Smooth muscle cell (in vitro differentiated cells): ENCODE results near the gene RCOR2. TPM values are rescaled to one million over a fixed set of nuclear protein-coding genes. Genes with fewer than 3 reads are reported as not detected.

ENCODE experiments used
- DNase-seq: peaks from one replicate; lab custom pipeline; 2025; ENCODE audit not compliant: unreplicated experiment; lab: John Stamatoyannopoulos, UW
- H2AFZ ChIP-seq: fragments of 200-600 bp; sonication (generic); 2 replicates; pipeline ENCODE4 v1.6.0; 2016; ENCODE audit warnings: antibody characterized with exemption, low read depth, mild to moderate bottlenecking
- H3F3A ChIP-seq: fragments of 200-600 bp; sonication (generic); 2 replicates; pipeline ENCODE4 v1.6.0; 2017; ENCODE audit warnings: antibody characterized with exemption, low read depth
- H3K27ac ChIP-seq: fragments of 200-600 bp; sonication (generic); 2 replicates; pipeline ENCODE4 v1.5.1; 2016; ENCODE audit warnings: low read depth, mild to moderate bottlenecking
- H3K27me3 ChIP-seq: fragments of 200-600 bp; sonication (generic); 2 replicates; pipeline ENCODE4 v1.6.1; 2016; ENCODE audit warnings: low read depth, mild to moderate bottlenecking
- H3K36me3 ChIP-seq: fragments of 200-600 bp; sonication (generic); 2 replicates; pipeline ENCODE4 v1.5.1; 2016; ENCODE audit warnings: low read depth
- H3K4me1 ChIP-seq: fragments of 200-600 bp; sonication (generic); 2 replicates; pipeline ENCODE4 v1.5.1; 2016; ENCODE audit warnings: low read depth
- H3K4me2 ChIP-seq: fragments of 200-600 bp; sonication (generic); 2 replicates; pipeline ENCODE4 v1.6.0; 2016; ENCODE audit warnings: mild to moderate bottlenecking
- H3K4me3 ChIP-seq: fragments of 200-600 bp; sonication (generic); 2 replicates; pipeline ENCODE4 v1.5.1; 2016; ENCODE audit warnings: mild to moderate bottlenecking
- H3K79me2 ChIP-seq: fragments of 200-600 bp; sonication (generic); 2 replicates; pipeline ENCODE4 v1.6.0; 2016; ENCODE audit warnings: low read depth, mild to moderate bottlenecking
- H3K9ac ChIP-seq: fragments of 200-600 bp; sonication (generic); 2 replicates; pipeline ENCODE4 v1.6.0; 2016; ENCODE audit warnings: low read depth
- H3K9me3 ChIP-seq: fragments of 200-600 bp; sonication (generic); replicated peaks from 2 replicates; pipeline ENCODE4 v1.5.1; 2016; ENCODE audit warnings: low read depth
- H4K20me1 ChIP-seq: fragments of 200-600 bp; sonication (generic); 2 replicates; pipeline ENCODE4 v1.6.0; 2016; ENCODE audit warnings: low read depth
- WGBS: methylation state at CpG from one replicate; pipeline ENCODE4 v1.1.7; 2016; ENCODE audit warnings: low lambda C conversion rate; 5-methylcytosine and 5-hydroxymethylcytosine counted together
- polyA plus RNA-seq: library from polyadenylated mRNA; unstranded; fragments of >200 nt; fragmentation: Nextera tagmentation; extraction: Ambion mirVana; gene quantifications from 2 replicates; pipeline ENCODE4 v1.2.1, GENCODE V29; 2016
- total RNA-seq: library from RNA; depleted of rRNA; stranded (reverse); fragments of >200 nt; gene quantifications from 2 replicates; pipeline ENCODE4 v1.2.3, GENCODE V29; 2014
- TF ChIP-seq, protein P1 (sequence below): fragments of 200-600 bp; sonication (generic); IDR thresholded peaks from 2 replicates; pipeline ENCODE4 v1.5.1; 2017; ENCODE audit warnings: borderline replicate concordance, mild to moderate bottlenecking, antibody characterized with exemption; ENCODE audit not compliant: insufficient read depth, poor library complexity, severe bottlenecking

The RCOR2 gene
- total and polyA plus RNA-seq, 2 experiments from 2014 or later = 8.5 to 8.7 TPM

DNA sequence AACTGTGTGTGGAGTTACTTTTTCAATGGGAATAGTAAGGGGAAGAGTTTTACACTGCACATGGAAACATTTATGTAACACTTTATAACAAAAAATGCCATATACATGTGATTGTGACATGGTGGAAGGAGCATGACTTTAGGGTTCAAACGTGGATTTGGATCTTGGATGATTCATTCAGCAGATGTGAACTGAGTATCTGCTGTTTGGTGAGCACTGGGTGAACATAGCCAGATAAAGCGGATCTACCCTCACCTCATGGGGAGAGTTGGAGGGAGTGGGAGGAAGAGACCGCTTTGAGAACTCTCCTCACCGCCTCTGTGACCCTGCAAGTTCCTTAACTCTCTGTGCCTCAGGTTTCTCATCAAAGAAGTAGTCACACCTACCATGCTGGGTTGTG lies 24.9 kb upstream of the RCOR2 start:
- no peaks in the 10 kb centered on the region for H3F3A ChIP-seq
- DNase-seq = no peak
- WGBS = 79% methylated on average over 4 of the region's 4 CpGs
- H3K27ac ChIP-seq = no peak overlapping the region
- peaks cover 32% of the 10 kb centered on the region for H4K20me1 ChIP-seq
- no peaks in the 10 kb centered on the region for H3K27me3 ChIP-seq
- H3K36me3 ChIP-seq = no peaks in the 10 kb centered on the region
- no peak overlapping the region for H3K9ac ChIP-seq
- peaks cover 42% of the 10 kb centered on the region for H3K79me2 ChIP-seq
- H3K4me3 ChIP-seq = no peak overlapping the region
- TF ChIP-seq, protein P1, sequence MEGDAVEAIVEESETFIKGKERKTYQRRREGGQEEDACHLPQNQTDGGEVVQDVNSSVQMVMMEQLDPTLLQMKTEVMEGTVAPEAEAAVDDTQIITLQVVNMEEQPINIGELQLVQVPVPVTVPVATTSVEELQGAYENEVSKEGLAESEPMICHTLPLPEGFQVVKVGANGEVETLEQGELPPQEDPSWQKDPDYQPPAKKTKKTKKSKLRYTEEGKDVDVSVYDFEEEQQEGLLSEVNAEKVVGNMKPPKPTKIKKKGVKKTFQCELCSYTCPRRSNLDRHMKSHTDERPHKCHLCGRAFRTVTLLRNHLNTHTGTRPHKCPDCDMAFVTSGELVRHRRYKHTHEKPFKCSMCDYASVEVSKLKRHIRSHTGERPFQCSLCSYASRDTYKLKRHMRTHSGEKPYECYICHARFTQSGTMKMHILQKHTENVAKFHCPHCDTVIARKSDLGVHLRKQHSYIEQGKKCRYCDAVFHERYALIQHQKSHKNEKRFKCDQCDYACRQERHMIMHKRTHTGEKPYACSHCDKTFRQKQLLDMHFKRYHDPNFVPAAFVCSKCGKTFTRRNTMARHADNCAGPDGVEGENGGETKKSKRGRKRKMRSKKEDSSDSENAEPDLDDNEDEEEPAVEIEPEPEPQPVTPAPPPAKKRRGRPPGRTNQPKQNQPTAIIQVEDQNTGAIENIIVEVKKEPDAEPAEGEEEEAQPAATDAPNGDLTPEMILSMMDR = no peak
- H3K4me1 ChIP-seq = peaks cover 5% of the 10 kb centered on the region
- no peak overlapping the region for H2AFZ ChIP-seq
- H3K9me3 ChIP-seq = no peaks in the 10 kb centered on the region
- H3K4me2 ChIP-seq = no peak overlapping the region

DNA sequence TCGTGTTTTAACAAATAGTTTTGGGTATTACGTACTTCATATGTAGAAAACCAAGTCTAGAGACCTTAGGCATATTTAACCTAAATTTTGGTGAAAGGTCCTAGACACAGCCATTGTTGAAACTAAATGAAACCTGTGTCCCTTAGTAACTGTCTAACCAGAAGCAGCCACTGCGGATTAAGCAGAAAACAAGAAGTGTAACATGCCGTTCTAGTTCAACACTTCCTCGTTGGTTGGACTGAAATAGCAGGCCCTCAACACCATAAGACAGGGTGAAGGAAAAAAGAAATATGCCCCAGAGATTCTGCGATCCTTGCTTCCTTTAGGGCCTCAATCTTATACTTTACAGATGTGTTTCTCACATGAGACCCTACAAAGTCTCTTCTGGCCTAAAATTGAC lies 23.8 kb upstream of the RCOR2 start:
- DNase-seq = no peak
- 88% methylated on average over 6 of the region's 6 CpGs for WGBS
- peaks cover 42% of the 10 kb centered on the region for H3K79me2 ChIP-seq

DNA sequence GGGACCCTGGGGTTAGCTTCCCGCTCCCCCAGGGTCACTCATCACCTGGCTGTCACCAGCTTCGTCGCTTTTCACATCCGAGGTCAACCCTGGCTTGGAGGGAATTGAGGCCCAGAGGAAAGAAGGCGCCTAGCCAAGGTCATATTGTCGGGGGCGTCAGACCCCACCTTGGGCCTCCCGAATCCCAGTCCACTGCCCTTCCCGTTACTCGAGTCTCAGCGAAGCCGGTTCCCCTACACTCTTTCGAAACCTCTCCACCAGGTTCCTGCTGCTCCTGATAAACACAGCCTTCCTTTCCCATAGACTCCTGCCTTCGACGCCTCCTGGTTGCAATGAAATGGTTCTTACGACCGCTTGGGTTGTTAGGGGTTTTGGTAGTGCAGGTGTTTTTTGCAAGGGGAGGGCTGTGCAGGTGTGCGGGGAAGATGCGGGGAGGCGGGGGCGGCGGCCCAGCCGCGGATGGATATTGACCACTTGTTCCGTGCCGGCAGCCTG lies 22.5 kb upstream of the RCOR2 start:
- Histone ChIP-seq H3K36me3 (no peaks in the 10 kb centered on the region), H3K27ac (no peak overlapping the region), H3K79me2 (peaks cover 42% of the 10 kb centered on the region), H3K9me3 (no peaks in the 10 kb centered on the region), H4K20me1 (peaks cover 26% of the 10 kb centered on the region), H3K27me3 (no peaks in the 10 kb centered on the region), H2AFZ (peak overlapping the region; percentile 79), H3K4me3 (peak overlapping the region; percentile 87), H3K4me1 (peaks cover 5% of the 10 kb centered on the region), H3K9ac (peak overlapping the region; percentile 80), H3F3A (no peaks in the 10 kb centered on the region), H3K4me2 (peak overlapping the region; percentile 100)
- no peak for DNase-seq
- WGBS = 8% methylated on average over 23 of the region's 26 CpGs
- TF ChIP-seq, protein P1 = no peak

More for the DNA sequence above, 23.8 kb upstream of the RCOR2 start:
- no peak overlapping the region for H3K27ac ChIP-seq
- H3K27me3 ChIP-seq = no peaks in the 10 kb centered on the region
- H3K4me2 ChIP-seq = no peak overlapping the region
- no peaks in the 10 kb centered on the region for H3K9me3 ChIP-seq
- no peak overlapping the region for H3K9ac ChIP-seq
- no peaks in the 10 kb centered on the region for H3K36me3 ChIP-seq
- no peak overlapping the region for H2AFZ ChIP-seq
- H3F3A ChIP-seq = no peaks in the 10 kb centered on the region
- H3K4me3 ChIP-seq = no peak overlapping the region
- H3K4me1 ChIP-seq = peaks cover 5% of the 10 kb centered on the region
- TF ChIP-seq, protein P1 = no peak
- peaks cover 32% of the 10 kb centered on the region for H4K20me1 ChIP-seq
